Measurements from ENCODE around the gene CT83.

DNA sequence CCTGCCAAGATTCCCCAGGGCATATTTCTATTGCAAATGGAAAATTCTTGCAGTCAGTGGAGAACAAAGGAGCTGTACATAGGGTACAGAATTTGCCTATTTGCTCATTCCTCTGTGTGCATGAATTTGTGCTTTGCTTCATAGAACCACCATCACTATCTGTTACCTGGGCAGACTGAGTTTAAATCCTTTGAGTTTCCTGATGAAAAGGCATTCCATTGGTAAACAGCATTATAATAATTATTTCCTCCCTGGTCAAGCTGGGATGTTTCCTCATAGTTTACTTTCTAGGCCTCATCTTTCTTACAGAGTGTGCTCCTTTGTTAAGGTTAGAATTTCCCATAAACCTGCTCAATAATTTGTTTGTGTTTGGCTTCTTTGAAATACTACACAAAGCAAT, 27.2 kb downstream of the CT83 start:
- TF ChIP-seq CTCF (IDR thresholded peaks at IDR 0.05): no peak
- TF ChIP-seq REST (IDR thresholded peaks at IDR 0.05; ENCODE audit: insufficient read depth in 1 of 2, low read depth in 2 of 2, low read length in 1 of 2): no peak
- TF ChIP-seq POLR2AphosphoS5 (IDR thresholded peaks at IDR 0.05; ENCODE audit: low read depth, low read length): no peak
